Esophagus (tissue), 2 donors: ENCODE results near the gene MROH2A. TPM values are rescaled to one million over a fixed set of nuclear protein-coding genes. Genes with fewer than 3 reads are reported as not detected.
"Not testable (repeated sequence)": the region's sequence is repeated elsewhere in the genome, so short reads cannot be mapped to it uniquely, and the experiment has no call there.

Source experiments
- H3K27ac ChIP-seq, 2 donors: one replicate each; pipeline ENCODE4 v1.5.1; 2013; ENCODE audit warnings: low read depth in 2 of 2, mild to moderate bottlenecking in 2 of 2, inconsistent platforms in 1 of 2, low read length in 1 of 2, moderate library complexity in 1 of 2
- H3K27me3 ChIP-seq, 2 donors: one replicate each; pipeline ENCODE4 v1.6.1; 2013; ENCODE audit warnings: low read length in 2 of 2, control low read depth in 1 of 2, mild to moderate bottlenecking in 1 of 2; ENCODE audit not compliant: insufficient read depth in 2 of 2, control insufficient read depth in 1 of 2
- H3K36me3 ChIP-seq, 2 donors: one replicate each; pipeline ENCODE4 v1.6.1; 2013; ENCODE audit warnings: low read length in 1 of 2; ENCODE audit not compliant: control insufficient read depth in 2 of 2, insufficient read depth in 2 of 2
- H3K4me1 ChIP-seq, 2 donors: one replicate each; pipeline ENCODE4 v1.6.1; 2013; ENCODE audit warnings: low read length in 1 of 2; ENCODE audit not compliant: control insufficient read depth in 2 of 2, insufficient read depth in 2 of 2
- H3K4me3 ChIP-seq, 2 donors: one replicate each; pipeline ENCODE4 v1.5.1; 2013; ENCODE audit warnings: low read length in 2 of 2, mild to moderate bottlenecking in 2 of 2, low read depth in 1 of 2, moderate library complexity in 1 of 2
- H3K9me3 ChIP-seq, 2 donors: one replicate each; pipeline ENCODE4 v1.6.1; 2013; ENCODE audit warnings: mild to moderate bottlenecking in 2 of 2, low read depth in 1 of 2, low read length in 1 of 2, moderate library complexity in 1 of 2; ENCODE audit not compliant: control insufficient read depth in 2 of 2, insufficient read depth in 1 of 2
- WGBS, 2 donors: extraction: QIAGEN DNeasy Blood & Tissue Kit; methylation state at CpG; one replicate each; pipeline ENCODE4 v1.1.7; 2013; 5-methylcytosine and 5-hydroxymethylcytosine counted together
- polyA plus RNA-seq, 2 donors: library from polyadenylated mRNA; stranded (reverse); fragments of 200-250 nt; gene quantifications; one replicate each; pipeline ENCODE4 v1.2.3, GENCODE V29; 2013
- donor health status: healthy with polysubstance abuse.
- donor health status: Bipolar disorder and iron deficiency.

The MROH2A gene
- polyA plus RNA-seq, 2 donors = 0.22 to 0.99 TPM

- WGBS, 2 donors = 34 to 36% methylated on average over 9 of the region's 9 CpGs
- no peak overlapping the region for H3K27ac ChIP-seq
- H3K27me3 ChIP-seq = no peaks in the 10 kb centered on the region
These were observed 79.5 kb downstream of the MROH2A start for GRCh38 chr2:233857511-233858141.

GRCh38 chr2:233858331-233858730 lies 80.2 kb downstream of the MROH2A start:
- Histone ChIP-seq H3K9me3 (no peaks in the 10 kb centered on the region), H3K27me3 (no peaks in the 10 kb centered on the region), H3K4me1 (peaks cover 2% of the 10 kb centered on the region in 2 donors), H3K36me3 (no peaks in the 10 kb centered on the region), H3K4me3 (no peak overlapping the region), H3K27ac (no peak overlapping the region)
- WGBS, 2 donors = 86 to 90% methylated on average over 4 of the region's 4 CpGs

More at GRCh38 chr2:233857511-233858141, 79.5 kb downstream of the MROH2A start:
- Histone ChIP-seq H3K4me3 (no peak overlapping the region), H3K9me3 (no peaks in the 10 kb centered on the region), H3K36me3 (no peaks in the 10 kb centered on the region), H3K4me1 (peaks cover 2% of the 10 kb centered on the region in 2 donors)

GRCh38 chr2:233862261-233862768 lies 84.2 kb downstream of the MROH2A start:
- Histone ChIP-seq H3K27me3 (no peaks in the 10 kb centered on the region), H3K4me3 (no peak overlapping the region), H3K36me3 (no peaks in the 10 kb centered on the region), H3K9me3 (no peaks in the 10 kb centered on the region), H3K27ac (no peak overlapping the region), H3K4me1 (no peaks in the 10 kb centered on the region)
- WGBS, 2 donors = 75 to 76% methylated on average over 4 of the region's 4 CpGs

GRCh38 chr2:233865838-233866237 lies 87.7 kb downstream of the MROH2A start:
- H3K27me3 ChIP-seq = no peaks in the 10 kb centered on the region
- H3K27ac ChIP-seq = no peak overlapping the region
- no peaks in the 10 kb centered on the region for H3K9me3 ChIP-seq
- no peak overlapping the region for H3K4me3 ChIP-seq
- no peaks in the 10 kb centered on the region for H3K36me3 ChIP-seq
- no peaks in the 10 kb centered on the region for H3K4me1 ChIP-seq
- WGBS, 2 donors = 94 to 96% methylated on average over 3 of the region's 3 CpGs

- Histone ChIP-seq H3K27me3 (no peaks in the 10 kb centered on the region), H3K4me3 (no peak overlapping the region), H3K27ac (no peak overlapping the region), H3K9me3 (no peaks in the 10 kb centered on the region), H3K36me3 (no peaks in the 10 kb centered on the region), H3K4me1 (no peaks in the 10 kb centered on the region)
- whole genome bisulfite sequencing, 2 donors = 97 to 98% methylated on average over 11 of the region's 11 CpGs
These were observed 88.3 kb downstream of the MROH2A start for GRCh38 chr2:233866479-233866878.

GRCh38 chr2:233867993-233868532 lies 89.9 kb downstream of the MROH2A start, which contains the start of gene MSL3B:
Gene MSL3B, minus strand, starts transcription at chr2:233868386.
- Histone ChIP-seq H3K27ac (peak within 1 kb of the TSS; percentile 53 to 57), H3K4me3 (peak within 1 kb of the TSS; percentile 57 to 62), H3K4me1 (no peaks in the 10 kb centered on the region), H3K27me3 (no peaks in the 10 kb centered on the region), H3K9me3 (no peaks in the 10 kb centered on the region), H3K36me3 (no peaks in the 10 kb centered on the region)
- 10 to 13% methylated on average over 50 of the region's 50 CpGs for WGBS, 2 donors

- WGBS, 2 donors = 57 to 59% methylated on average over 4 of the region's 4 CpGs
- no peaks in the 10 kb centered on the region for H3K27me3 ChIP-seq
- no peaks in the 10 kb centered on the region for H3K4me1 ChIP-seq
- no peak overlapping the region for H3K27ac ChIP-seq
- H3K9me3 ChIP-seq = no peaks in the 10 kb centered on the region
- H3K36me3 ChIP-seq = no peaks in the 10 kb centered on the region
- H3K4me3 ChIP-seq = no peak overlapping the region
These were observed 93.3 kb downstream of the MROH2A start for GRCh38 chr2:233871432-233871831.

- WGBS, 2 donors = 33 to 38% methylated on average over 2 of the region's 2 CpGs
- not testable (repeated sequence) for H3K9me3 ChIP-seq, H3K4me3 ChIP-seq, H3K27me3 ChIP-seq, H3K27ac ChIP-seq, H3K4me1 ChIP-seq, H3K36me3 ChIP-seq
These were observed 94.0 kb downstream of the MROH2A start for GRCh38 chr2:233872125-233872524.

- Histone ChIP-seq H3K36me3 (no peaks in the 10 kb centered on the region), H3K4me1 (no peaks in the 10 kb centered on the region), H3K27ac (no peak overlapping the region), H3K27me3 (no peaks in the 10 kb centered on the region), H3K9me3 (no peaks in the 10 kb centered on the region), H3K4me3 (no peak overlapping the region)
These were observed 104.2 kb downstream of the MROH2A start for GRCh38 chr2:233882353-233882752.
